T-helper 1 cell treated with Interleukin-12 subunit alpha and Interleukin-12 subunit beta and Interleukin-4 antibody, amounts not matched to agents 30 μg/mL and 1 μg/mL, for 36 hours (primary cell): ENCODE results near the gene ITGA5.

ENCODE experiments used
- H3K27ac Mint-ChIP-seq: one replicate; pipeline ENCODE4 v1.8.0; 2021; ENCODE audit warnings: mild to moderate bottlenecking, mixed read lengths
- H3K27me3 Mint-ChIP-seq: one replicate; pipeline ENCODE4 v1.8.0; 2021; ENCODE audit warnings: low read depth, mixed read lengths
- H3K36me3 Mint-ChIP-seq: one replicate; pipeline ENCODE4 v1.8.0; 2021; ENCODE audit warnings: low read depth, mixed read lengths
- H3K4me1 Mint-ChIP-seq: one replicate; pipeline ENCODE4 v1.8.0; 2021; ENCODE audit warnings: low read depth, mixed read lengths
- H3K4me3 Mint-ChIP-seq: one replicate; pipeline ENCODE4 v1.8.0; 2021; ENCODE audit warnings: mild to moderate bottlenecking, moderate library complexity, mixed read lengths
- H3K9me3 Mint-ChIP-seq: one replicate; pipeline ENCODE4 v1.8.0; 2021; ENCODE audit warnings: mixed read lengths

ITGA5 gene

GRCh38 chr12:54379398-54380201 lies 39.5 kb downstream of the ITGA5 start:
- Mint-ChIP-seq H3K9me3 (no peaks in the 10 kb centered on the region), H3K27me3 (peaks cover 7% of the 10 kb centered on the region), H3K27ac (no peak overlapping the region), H3K4me1 (peaks cover 10% of the 10 kb centered on the region), H3K36me3 (no peaks in the 10 kb centered on the region), H3K4me3 (peak overlapping the region; percentile 74)

DNA sequence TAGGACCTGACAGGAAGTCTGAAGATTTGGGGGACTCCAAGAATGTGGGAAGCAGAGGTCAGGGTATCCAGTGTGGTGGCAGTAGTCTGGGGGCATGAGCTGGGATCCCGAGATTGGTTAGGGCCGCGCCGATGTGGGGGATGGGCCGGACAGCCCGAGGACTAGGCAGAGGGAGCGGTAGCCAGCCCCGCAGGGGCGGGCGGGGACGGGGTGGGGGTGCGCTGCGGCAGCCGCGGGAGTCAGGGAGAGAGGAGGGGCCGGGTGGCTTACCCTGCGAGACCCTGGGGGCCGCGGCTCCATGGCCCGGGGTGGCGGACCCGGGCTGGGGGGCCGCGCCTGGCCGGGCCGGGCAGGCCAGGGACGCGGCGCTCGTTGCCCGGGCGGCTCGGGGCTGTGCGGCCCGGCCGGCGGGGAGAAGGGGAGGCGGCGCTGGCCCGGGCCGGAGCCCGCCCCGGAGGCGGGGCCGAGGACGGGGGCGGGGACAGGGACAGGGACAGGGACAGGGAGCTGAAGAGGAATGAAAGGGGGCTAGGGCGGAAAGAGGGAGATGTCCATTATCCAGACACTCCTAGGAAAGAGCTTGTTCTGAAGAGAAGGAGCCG lies 40.2 kb downstream of the ITGA5 start:
- H3K27ac Mint-ChIP-seq = no peak overlapping the region
- no peaks in the 10 kb centered on the region for H3K9me3 Mint-ChIP-seq
- H3K27me3 Mint-ChIP-seq = peaks cover 7% of the 10 kb centered on the region
- H3K4me3 Mint-ChIP-seq = peak overlapping the region; percentile 48
- no peaks in the 10 kb centered on the region for H3K36me3 Mint-ChIP-seq
- peaks cover 10% of the 10 kb centered on the region for H3K4me1 Mint-ChIP-seq

DNA sequence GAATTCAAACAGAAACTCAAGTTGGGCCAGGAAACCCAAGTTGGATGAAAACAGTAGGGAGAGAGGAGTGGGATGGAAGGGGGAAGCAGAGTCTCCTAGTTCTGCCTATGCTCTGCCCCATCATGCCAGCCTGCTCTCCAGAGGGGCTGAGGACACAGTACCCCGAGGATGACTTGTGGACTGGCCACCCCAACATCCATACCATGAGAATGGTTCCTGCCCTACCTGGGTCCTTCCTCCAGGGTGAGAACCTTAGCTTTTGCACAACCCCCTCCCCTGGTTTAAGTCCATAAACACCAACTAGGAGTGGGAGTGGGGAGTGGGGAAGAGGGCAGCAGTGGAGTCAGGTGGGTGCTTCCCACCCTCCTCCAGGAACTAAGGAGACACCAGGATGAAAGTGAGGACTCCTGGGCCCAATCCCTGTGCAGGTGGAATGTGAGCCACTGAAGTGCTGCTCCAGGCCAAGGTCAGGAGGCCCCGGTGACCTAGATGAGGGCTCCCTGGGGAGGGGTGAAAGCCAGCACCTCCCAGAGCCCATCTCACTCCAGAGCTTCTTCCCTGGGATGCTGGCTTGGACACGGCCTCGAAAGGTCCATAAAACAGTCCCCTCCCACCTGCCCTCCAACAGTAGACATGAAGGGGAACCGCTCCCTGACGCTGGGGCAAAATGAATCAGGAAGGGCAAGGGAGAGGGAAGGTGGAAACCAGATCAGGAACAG lies 41.1 kb downstream of the ITGA5 start:
- peaks cover 7% of the 10 kb centered on the region for H3K27me3 Mint-ChIP-seq
- no peaks in the 10 kb centered on the region for H3K36me3 Mint-ChIP-seq
- H3K4me3 Mint-ChIP-seq = no peak overlapping the region
- H3K27ac Mint-ChIP-seq = no peak overlapping the region
- H3K9me3 Mint-ChIP-seq = no peaks in the 10 kb centered on the region
- H3K4me1 Mint-ChIP-seq = peaks cover 11% of the 10 kb centered on the region

GRCh38 chr12:54377007-54377406 lies 42.1 kb downstream of the ITGA5 start:
- H3K27ac Mint-ChIP-seq = no peak overlapping the region
- H3K4me3 Mint-ChIP-seq = no peak overlapping the region
- peaks cover 13% of the 10 kb centered on the region for H3K4me1 Mint-ChIP-seq
- no peaks in the 10 kb centered on the region for H3K36me3 Mint-ChIP-seq
- no peaks in the 10 kb centered on the region for H3K9me3 Mint-ChIP-seq
- H3K27me3 Mint-ChIP-seq = peaks cover 7% of the 10 kb centered on the region

GRCh38 chr12:54376596-54376995 lies 42.5 kb downstream of the ITGA5 start:
- H3K27me3 Mint-ChIP-seq = peaks cover 6% of the 10 kb centered on the region
- no peaks in the 10 kb centered on the region for H3K36me3 Mint-ChIP-seq
- no peaks in the 10 kb centered on the region for H3K9me3 Mint-ChIP-seq
- no peak overlapping the region for H3K27ac Mint-ChIP-seq
- no peak overlapping the region for H3K4me3 Mint-ChIP-seq
- peaks cover 14% of the 10 kb centered on the region for H3K4me1 Mint-ChIP-seq

DNA sequence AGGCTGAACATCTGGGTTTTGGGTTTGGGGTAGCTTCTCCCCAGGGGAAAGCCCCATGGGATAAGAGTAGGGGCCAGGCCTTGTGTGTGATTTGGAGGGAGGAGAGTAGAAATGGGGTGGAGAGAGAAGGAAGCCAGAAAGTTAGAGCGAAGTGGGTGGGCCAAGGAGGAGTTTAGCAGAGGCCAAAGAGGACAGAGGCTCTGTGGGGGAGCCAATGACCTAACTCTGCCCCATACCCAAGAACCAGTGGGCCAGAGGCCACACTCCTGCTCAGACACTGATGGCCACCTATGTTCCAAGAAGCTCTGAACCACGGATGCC lies 43.8 kb downstream of the ITGA5 start:
- no peak overlapping the region for H3K4me3 Mint-ChIP-seq
- no peaks in the 10 kb centered on the region for H3K36me3 Mint-ChIP-seq
- H3K27me3 Mint-ChIP-seq = peaks cover 4% of the 10 kb centered on the region
- peaks cover 17% of the 10 kb centered on the region for H3K4me1 Mint-ChIP-seq
- no peaks in the 10 kb centered on the region for H3K9me3 Mint-ChIP-seq
- no peak overlapping the region for H3K27ac Mint-ChIP-seq

GRCh38 chr12:54374562-54375258 lies 44.4 kb downstream of the ITGA5 start:
- Mint-ChIP-seq H3K4me1 (peaks cover 15% of the 10 kb centered on the region), H3K9me3 (no peaks in the 10 kb centered on the region), H3K4me3 (no peak overlapping the region), H3K27me3 (peaks cover 4% of the 10 kb centered on the region), H3K36me3 (no peaks in the 10 kb centered on the region), H3K27ac (no peak overlapping the region)

- H3K36me3 Mint-ChIP-seq = no peaks in the 10 kb centered on the region
- peaks cover 4% of the 10 kb centered on the region for H3K27me3 Mint-ChIP-seq
- H3K4me3 Mint-ChIP-seq = no peak overlapping the region
- H3K27ac Mint-ChIP-seq = no peak overlapping the region
- H3K4me1 Mint-ChIP-seq = peaks cover 16% of the 10 kb centered on the region
- no peaks in the 10 kb centered on the region for H3K9me3 Mint-ChIP-seq
Measured at GRCh38 chr12:54373649-54374561, 45.2 kb downstream of the ITGA5 start.

DNA sequence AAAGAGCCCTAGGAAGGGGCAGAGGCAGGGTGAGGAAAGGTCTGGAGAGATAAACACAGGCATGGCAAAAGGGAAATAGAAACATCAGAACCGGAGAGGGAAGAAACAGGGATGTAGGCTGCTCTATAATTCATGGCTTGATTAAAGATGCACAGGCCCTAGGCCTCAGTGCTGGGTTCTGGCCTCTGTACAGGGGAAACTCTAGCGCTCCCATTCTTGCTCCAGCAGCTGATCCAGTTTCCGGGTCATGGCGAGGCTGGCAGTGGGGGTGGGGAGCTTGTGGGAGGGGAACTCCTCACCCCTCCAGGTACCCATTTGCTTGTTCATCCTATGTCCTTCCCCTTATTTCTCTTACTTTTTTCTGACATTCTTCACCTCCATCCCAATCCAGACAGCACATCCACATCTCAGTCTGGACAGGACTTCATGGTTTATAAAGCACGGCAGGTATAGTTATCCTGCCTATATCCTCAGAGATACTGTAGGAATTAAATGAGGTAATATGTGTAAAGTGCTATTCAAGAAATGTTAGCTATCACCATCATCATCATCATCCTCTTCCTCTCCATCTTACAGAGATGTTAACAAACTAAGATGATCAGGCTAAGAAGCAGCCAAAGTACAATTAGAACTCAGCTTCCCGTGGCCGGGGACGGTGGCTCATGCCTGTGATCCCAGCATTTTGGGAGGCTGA lies 46.8 kb downstream of the ITGA5 start:
- peaks cover 14% of the 10 kb centered on the region for H3K27me3 Mint-ChIP-seq
- H3K36me3 Mint-ChIP-seq = no peaks in the 10 kb centered on the region
- no peak overlapping the region for H3K4me3 Mint-ChIP-seq
- no peaks in the 10 kb centered on the region for H3K9me3 Mint-ChIP-seq
- H3K4me1 Mint-ChIP-seq = peaks cover 26% of the 10 kb centered on the region
- H3K27ac Mint-ChIP-seq = peak overlapping the region; percentile 63

GRCh38 chr12:54371328-54372112 lies 47.5 kb downstream of the ITGA5 start:
- no peaks in the 10 kb centered on the region for H3K9me3 Mint-ChIP-seq
- no peak overlapping the region for H3K4me3 Mint-ChIP-seq
- no peaks in the 10 kb centered on the region for H3K36me3 Mint-ChIP-seq
- peaks cover 26% of the 10 kb centered on the region for H3K4me1 Mint-ChIP-seq
- no peak overlapping the region for H3K27ac Mint-ChIP-seq
- H3K27me3 Mint-ChIP-seq = peaks cover 20% of the 10 kb centered on the region

DNA sequence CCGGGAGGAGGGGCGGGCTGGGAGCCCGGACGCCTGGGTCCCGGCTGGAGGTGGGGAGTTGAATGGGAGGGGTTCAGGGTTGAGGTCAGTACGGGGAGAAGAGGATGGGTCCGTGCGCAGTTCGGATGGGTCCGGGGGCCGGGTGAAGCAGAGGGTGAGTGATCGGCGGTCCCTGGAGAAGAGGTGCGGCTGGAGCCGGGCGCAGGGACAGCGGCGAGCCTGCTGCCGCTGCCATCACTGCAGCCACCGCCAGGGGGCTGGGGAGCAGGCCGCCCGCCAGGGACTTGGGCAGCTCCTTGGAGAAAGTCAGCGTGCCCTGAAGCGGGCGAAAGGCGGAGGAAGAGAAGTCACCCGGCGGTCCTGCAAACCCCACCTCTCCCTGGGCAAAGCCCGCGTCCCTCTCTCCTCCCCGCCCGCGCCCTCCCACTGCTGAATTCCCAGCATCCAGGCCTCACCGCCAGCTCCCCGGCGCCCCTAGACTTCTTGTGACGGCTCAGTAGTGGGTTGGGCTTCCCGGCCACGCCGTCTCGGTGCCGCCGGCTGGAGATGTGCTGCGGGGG lies 48.8 kb downstream of the ITGA5 start:
- peaks cover 20% of the 10 kb centered on the region for H3K27me3 Mint-ChIP-seq
- H3K36me3 Mint-ChIP-seq = no peaks in the 10 kb centered on the region
- peaks cover 26% of the 10 kb centered on the region for H3K4me1 Mint-ChIP-seq
- H3K27ac Mint-ChIP-seq = no peak overlapping the region
- H3K9me3 Mint-ChIP-seq = no peaks in the 10 kb centered on the region
- H3K4me3 Mint-ChIP-seq = no peak overlapping the region

GRCh38 chr12:54369597-54370131 lies 49.4 kb downstream of the ITGA5 start:
- Mint-ChIP-seq H3K9me3 (no peaks in the 10 kb centered on the region), H3K4me1 (peaks cover 29% of the 10 kb centered on the region), H3K36me3 (no peaks in the 10 kb centered on the region), H3K27ac (no peak overlapping the region), H3K4me3 (peak overlapping the region; percentile 56), H3K27me3 (peaks cover 20% of the 10 kb centered on the region)
